ENCODE data around the gene CLSTN2. TPM values are rescaled to one million over a fixed set of nuclear protein-coding genes. Genes with fewer than 3 reads are reported as not detected.

Gene CLSTN2
- polyA plus RNA-seq, 2 donors, result 0.20 TPM

DNA sequence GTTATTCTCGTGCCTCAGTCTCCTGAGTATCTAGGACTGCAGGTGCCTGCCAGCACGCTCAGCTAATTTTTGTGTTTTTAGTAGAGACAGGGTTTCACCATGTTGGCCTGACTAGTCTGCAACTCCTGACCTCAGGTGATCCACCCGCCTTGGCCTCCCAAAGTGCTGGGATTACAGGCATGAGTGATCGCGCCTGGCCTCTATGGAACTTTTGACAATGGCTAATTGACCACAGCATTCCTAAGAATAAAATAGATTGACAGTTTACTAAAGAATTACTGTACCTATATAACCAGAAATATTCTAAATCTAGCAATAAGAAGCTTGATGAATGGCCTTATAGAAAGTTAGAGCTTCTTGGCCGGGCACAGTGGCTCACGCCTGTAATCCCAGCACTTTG, 691.9 kb downstream of the CLSTN2 start:
- no peak overlapping the region for H3K4me3 ChIP-seq (ENCODE audit: low read depth in 1 of 2, low read length in 2 of 2)
- no peaks in the 10 kb centered on the region for H3K4me1 ChIP-seq (ENCODE audit: control insufficient read depth in 2 of 2, insufficient read depth in 2 of 2, low read length in 1 of 2)
- H3K27ac ChIP-seq (ENCODE audit: low read depth in 2 of 2, low read length in 1 of 2), result no peak overlapping the region
- H3K27me3 ChIP-seq (ENCODE audit: control insufficient read depth in 1 of 2, insufficient read depth in 2 of 2, low read length in 2 of 2), result no peaks in the 10 kb centered on the region
- no peaks in the 10 kb centered on the region for H3K9me3 ChIP-seq (ENCODE audit: control insufficient read depth in 2 of 2, insufficient read depth in 1 of 2, low read depth in 1 of 2, low read length in 1 of 2)
- 92 to 95% methylated on average over 7 of the region's 7 CpGs for WGBS, 2 donors
- H3K36me3 ChIP-seq (ENCODE audit: control insufficient read depth in 2 of 2, insufficient read depth in 2 of 2, low read length in 1 of 2), result no peaks in the 10 kb centered on the region

All from esophagus (tissue), 2 donors.